ELF-1 (cell line): ENCODE results near the gene GLUD1.
A peak's percentile ranks its signal among the peaks of the same experiment; 100 is the strongest.
"Not testable (repeated sequence)": the region's sequence is repeated elsewhere in the genome, so short reads cannot be mapped to it uniquely, and the experiment has no call there.

Experiments
- DNase-seq: peaks from one replicate; pipeline ENCODE4 v3.0.0-alpha.2; 2016; ENCODE audit warnings: low read depth, low spot score

The GLUD1 gene

GRCh38 chr10:87094373-87095235 lies at the start of gene GLUD1, which contains the start of gene SHLD2:
TSS of gene GLUD1 (minus strand) at chr10:87094843. CDS start at chr10:87094769, 74 bp downstream.
TSS of gene SHLD2 (plus strand) at chr10:87095206. CDS start at chr10:87151355, 56,149 bp downstream.
- DNase-seq, result peak; percentile 91

GRCh38 chr10:87143109-87143418 lies 48.4 kb upstream of the GLUD1 start:
- DNase-seq, result not testable (repeated sequence)

- not testable (repeated sequence) for DNase-seq
These were observed 47.8 kb upstream of the GLUD1 start for GRCh38 chr10:87142230-87143108.

- not testable (repeated sequence) for DNase-seq
These were observed 42.8 kb upstream of the GLUD1 start for GRCh38 chr10:87137478-87137877.

GRCh38 chr10:87134440-87134839 lies 39.8 kb upstream of the GLUD1 start:
- DNase-seq, result not testable (repeated sequence)

GRCh38 chr10:87133936-87134335 lies 39.3 kb upstream of the GLUD1 start:
- not testable (repeated sequence) for DNase-seq

GRCh38 chr10:87132176-87132575 lies 37.5 kb upstream of the GLUD1 start:
- DNase-seq, result not testable (repeated sequence)

GRCh38 chr10:87127607-87128156 lies 33.0 kb upstream of the GLUD1 start:
- DNase-seq, result not testable (repeated sequence)

GRCh38 chr10:87127048-87127447 lies 32.4 kb upstream of the GLUD1 start:
- not testable (repeated sequence) for DNase-seq

- not testable (repeated sequence) for DNase-seq
These were observed 28.7 kb upstream of the GLUD1 start for GRCh38 chr10:87123351-87123750.

GRCh38 chr10:87119029-87119428 lies 24.4 kb upstream of the GLUD1 start:
- not testable (repeated sequence) for DNase-seq

- DNase-seq, result not testable (repeated sequence)
These were observed 23.5 kb upstream of the GLUD1 start for GRCh38 chr10:87118122-87118521.

GRCh38 chr10:87105446-87106124 lies 10.9 kb upstream of the GLUD1 start:
- DNase-seq, result no peak

- DNase-seq, result not testable (repeated sequence)
These were observed 10.1 kb upstream of the GLUD1 start for GRCh38 chr10:87104727-87105126.

GRCh38 chr10:87101996-87102395 lies 7.4 kb upstream of the GLUD1 start:
- DNase-seq, result no peak

- DNase-seq, result peak; percentile 89
These were observed 748 bp upstream of the GLUD1 start for GRCh38 chr10:87095236-87095945.

- DNase-seq, result peak; percentile 69
These were observed 841 bp downstream of the GLUD1 start for GRCh38 chr10:87093632-87094372.

- DNase-seq, result peak; percentile 62
These were observed 1.6 kb downstream of the GLUD1 start for GRCh38 chr10:87092861-87093631.

GRCh38 chr10:87092376-87092860 lies 2.2 kb downstream of the GLUD1 start:
- DNase-seq, result no peak
